Activated gamma-delta T cell treated with Interleukin-2 at 50 U/mL for 16 hours (primary cell): ENCODE data around the gene IFIT2.
"Not testable (repeated sequence)": the region's sequence is repeated elsewhere in the genome, so short reads cannot be mapped to it uniquely, and the experiment has no call there.

Experiments used
- DNase-seq: peaks from one replicate; pipeline ENCODE4 v3.0.0-alpha.2; 2020

Gene IFIT2

GRCh38 chr10:89301721-89302445 lies at the start of gene IFIT2:
IFIT2 (plus strand) TSS chr10:89302046; CDS start chr10:89302124, 78 bp downstream.
- no peak for DNase-seq

GRCh38 chr10:89252225-89252585 lies 49.6 kb upstream of the IFIT2 start:
- DNase-seq: no peak

- not testable (repeated sequence) for DNase-seq
Measured at GRCh38 chr10:89255091-89255579, 46.7 kb upstream of the IFIT2 start.

GRCh38 chr10:89255793-89256192 lies 46.1 kb upstream of the IFIT2 start:
- DNase-seq: no peak

GRCh38 chr10:89256340-89256739 lies 45.5 kb upstream of the IFIT2 start:
- DNase-seq: no peak

- no peak for DNase-seq
Measured at GRCh38 chr10:89256962-89257361, 44.9 kb upstream of the IFIT2 start.

GRCh38 chr10:89257581-89257980 lies 44.3 kb upstream of the IFIT2 start:
- no peak for DNase-seq

GRCh38 chr10:89258881-89259280 lies 43.0 kb upstream of the IFIT2 start:
- no peak for DNase-seq

GRCh38 chr10:89262086-89263051 lies 39.5 kb upstream of the IFIT2 start:
- no peak for DNase-seq

GRCh38 chr10:89263091-89263490 lies 38.8 kb upstream of the IFIT2 start:
- no peak for DNase-seq

- no peak for DNase-seq
Measured at GRCh38 chr10:89263531-89263930, 38.3 kb upstream of the IFIT2 start.

GRCh38 chr10:89266721-89267453 lies 35.0 kb upstream of the IFIT2 start:
- no peak for DNase-seq

- no peak for DNase-seq
Measured at GRCh38 chr10:89269433-89270152, 32.3 kb upstream of the IFIT2 start.

- DNase-seq: no peak
Measured at GRCh38 chr10:89270153-89270483, 31.7 kb upstream of the IFIT2 start.

GRCh38 chr10:89271532-89271931 lies 30.3 kb upstream of the IFIT2 start:
- no peak for DNase-seq

- no peak for DNase-seq
Measured at GRCh38 chr10:89273680-89274079, 28.2 kb upstream of the IFIT2 start.

GRCh38 chr10:89274928-89275327 lies 26.9 kb upstream of the IFIT2 start:
- DNase-seq: no peak

- DNase-seq: no peak
Measured at GRCh38 chr10:89275383-89275782, 26.5 kb upstream of the IFIT2 start.

GRCh38 chr10:89278034-89278535 lies 23.8 kb upstream of the IFIT2 start:
- DNase-seq: no peak

- DNase-seq: no peak
Measured at GRCh38 chr10:89278900-89279392, 22.9 kb upstream of the IFIT2 start.

- DNase-seq: no peak
Measured at GRCh38 chr10:89279421-89279869, 22.4 kb upstream of the IFIT2 start.

- no peak for DNase-seq
Measured at GRCh38 chr10:89280508-89280907, 21.3 kb upstream of the IFIT2 start.
